SIG-M5 (cell line): ENCODE measurements around the gene CATSPER3.

Experiments
- DNase-seq: peaks from one replicate; lab custom pipeline; 2025; lab: John Stamatoyannopoulos, UW

CATSPER3 gene

GRCh38 chr5:135010502-135011354 is 43.0 kb downstream of the CATSPER3 start:
- DNase-seq, result no peak

GRCh38 chr5:135011355-135012032 is 43.8 kb downstream of the CATSPER3 start:
- no peak for DNase-seq

- no peak for DNase-seq
These were observed 44.4 kb downstream of the CATSPER3 start for GRCh38 chr5:135012033-135012588.

GRCh38 chr5:135012951-135013391 is 45.3 kb downstream of the CATSPER3 start:
- DNase-seq, result no peak

GRCh38 chr5:135013445-135013844 is 45.7 kb downstream of the CATSPER3 start:
- DNase-seq, result no peak

- DNase-seq, result no peak
These were observed 46.4 kb downstream of the CATSPER3 start for GRCh38 chr5:135013947-135014570.

GRCh38 chr5:135015942-135016341 is 48.2 kb downstream of the CATSPER3 start:
- no peak for DNase-seq

GRCh38 chr5:135016861-135017290 is 49.2 kb downstream of the CATSPER3 start:
- no peak for DNase-seq

GRCh38 chr5:135018457-135018856 is 50.8 kb downstream of the CATSPER3 start:
- no peak for DNase-seq

- no peak for DNase-seq
These were observed 51.6 kb downstream of the CATSPER3 start for GRCh38 chr5:135019314-135019713.

- DNase-seq, result no peak
These were observed 52.6 kb downstream of the CATSPER3 start for GRCh38 chr5:135020111-135020895.

- no peak for DNase-seq
These were observed 57.4 kb downstream of the CATSPER3 start for GRCh38 chr5:135024956-135025729.

- no peak for DNase-seq
These were observed 58.3 kb downstream of the CATSPER3 start for GRCh38 chr5:135025730-135026644.

GRCh38 chr5:135026645-135027265 is 59.0 kb downstream of the CATSPER3 start:
- DNase-seq, result no peak

GRCh38 chr5:135027266-135027696 is 59.6 kb downstream of the CATSPER3 start:
- no peak for DNase-seq

GRCh38 chr5:135027697-135028615 is 60.2 kb downstream of the CATSPER3 start:
- no peak for DNase-seq

GRCh38 chr5:135028791-135029476 is 61.2 kb downstream of the CATSPER3 start:
- no peak for DNase-seq
